ENCODE data around the gene LRFN3.

GRCh38 chr19:35903550-35904179, 32.5 kb upstream of the LRFN3 start:
- TF ChIP-seq SP1 (IDR thresholded peaks at IDR 0.05) (no peak), TARDBP (IDR thresholded peaks at IDR 0.05) (no peak), HDGF (IDR thresholded peaks at IDR 0.05; ENCODE audit: borderline replicate concordance) (no peak), L3MBTL2 (conservative IDR thresholded peaks at IDR 0.05) (peak; percentile 70), BHLHE40 (IDR thresholded peaks at IDR 0.05; ENCODE audit: borderline replicate concordance) (no peak), LEF1 (IDR thresholded peaks at IDR 0.05; ENCODE audit: borderline replicate concordance) (no peak), FOXA1 (IDR thresholded peaks at IDR 0.05) (no peak)
